NB4 (cell line): ENCODE results near the gene MYL4.

Experiments used
- POLR2A ChIP-seq: IDR thresholded peaks from 2 replicates; pipeline ENCODE4 v1.6.1; 2011; ENCODE audit warnings: mild to moderate bottlenecking; ENCODE audit not compliant: insufficient read length; ENCODE audit errors: extremely low read depth
- TF ChIP-seq, protein P1 (sequence below): IDR thresholded peaks from one replicate; pipeline ENCODE4 v1.5.1; 2012; ENCODE audit warnings: low read depth, low read length
- TF ChIP-seq, protein P2 (sequence below): IDR thresholded peaks from 2 replicates; pipeline ENCODE4 v1.6.1; 2011; ENCODE audit warnings: low read depth, low read length

DNA sequence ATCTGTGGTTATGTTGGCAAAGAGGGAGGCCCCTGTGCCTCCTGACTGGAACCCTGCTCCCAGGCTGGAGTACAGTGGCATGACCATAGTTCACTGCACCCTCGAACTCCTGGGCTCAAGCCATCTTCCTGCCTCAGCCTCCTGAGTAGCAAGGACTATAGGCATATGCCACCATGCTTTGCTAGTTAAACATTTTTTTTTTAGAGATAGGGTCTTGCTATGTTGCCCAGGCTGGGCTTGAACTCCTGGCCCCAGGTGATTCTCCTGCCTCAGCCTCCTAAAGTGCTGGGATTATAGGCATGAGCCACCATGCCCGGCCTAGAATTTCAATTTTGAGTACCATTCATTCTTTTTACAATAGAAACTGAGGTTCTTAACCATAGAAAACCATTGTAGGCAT, 23.3 kb downstream of the MYL4 start:
- TF ChIP-seq, protein P1, sequence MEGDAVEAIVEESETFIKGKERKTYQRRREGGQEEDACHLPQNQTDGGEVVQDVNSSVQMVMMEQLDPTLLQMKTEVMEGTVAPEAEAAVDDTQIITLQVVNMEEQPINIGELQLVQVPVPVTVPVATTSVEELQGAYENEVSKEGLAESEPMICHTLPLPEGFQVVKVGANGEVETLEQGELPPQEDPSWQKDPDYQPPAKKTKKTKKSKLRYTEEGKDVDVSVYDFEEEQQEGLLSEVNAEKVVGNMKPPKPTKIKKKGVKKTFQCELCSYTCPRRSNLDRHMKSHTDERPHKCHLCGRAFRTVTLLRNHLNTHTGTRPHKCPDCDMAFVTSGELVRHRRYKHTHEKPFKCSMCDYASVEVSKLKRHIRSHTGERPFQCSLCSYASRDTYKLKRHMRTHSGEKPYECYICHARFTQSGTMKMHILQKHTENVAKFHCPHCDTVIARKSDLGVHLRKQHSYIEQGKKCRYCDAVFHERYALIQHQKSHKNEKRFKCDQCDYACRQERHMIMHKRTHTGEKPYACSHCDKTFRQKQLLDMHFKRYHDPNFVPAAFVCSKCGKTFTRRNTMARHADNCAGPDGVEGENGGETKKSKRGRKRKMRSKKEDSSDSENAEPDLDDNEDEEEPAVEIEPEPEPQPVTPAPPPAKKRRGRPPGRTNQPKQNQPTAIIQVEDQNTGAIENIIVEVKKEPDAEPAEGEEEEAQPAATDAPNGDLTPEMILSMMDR = no peak
- TF ChIP-seq, protein P2, sequence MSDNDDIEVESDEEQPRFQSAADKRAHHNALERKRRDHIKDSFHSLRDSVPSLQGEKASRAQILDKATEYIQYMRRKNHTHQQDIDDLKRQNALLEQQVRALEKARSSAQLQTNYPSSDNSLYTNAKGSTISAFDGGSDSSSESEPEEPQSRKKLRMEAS = no peak
- TF ChIP-seq POLR2A = no peak
